HG03103 (cell line): ENCODE results near the gene GMPR.
"Not testable (repeated sequence)": the region's sequence is repeated elsewhere in the genome, so short reads cannot be mapped to it uniquely, and the experiment has no call there.

Experiments used
- ATAC-seq: cut with Tn5 transposase; IDR thresholded peaks from one replicate; pipeline ENCODE4 v1.9.1; 2021; ENCODE audit warnings: low read depth; ENCODE audit not compliant: unreplicated experiment

Gene GMPR

GRCh38 chr6:16224409-16224808 lies 14.0 kb upstream of the GMPR start:
- no peak for ATAC-seq

- not testable (repeated sequence) for ATAC-seq
Observed at GRCh38 chr6:16225062-16225731, 13.2 kb upstream of the GMPR start.

GRCh38 chr6:16226117-16227047 lies 12.0 kb upstream of the GMPR start:
- not testable (repeated sequence) for ATAC-seq

- no peak for ATAC-seq
Observed at GRCh38 chr6:16227048-16227562, 11.3 kb upstream of the GMPR start.

- no peak for ATAC-seq
Observed at GRCh38 chr6:16227605-16228004, 10.8 kb upstream of the GMPR start.

GRCh38 chr6:16228043-16228442 lies 10.3 kb upstream of the GMPR start:
- no peak for ATAC-seq

GRCh38 chr6:16228709-16229665 lies 9.4 kb upstream of the GMPR start:
- ATAC-seq: no peak

GRCh38 chr6:16229700-16230099 lies 8.7 kb upstream of the GMPR start:
- ATAC-seq: no peak

GRCh38 chr6:16230953-16231352 lies 7.4 kb upstream of the GMPR start:
- ATAC-seq: no peak

- no peak for ATAC-seq
Observed at GRCh38 chr6:16232086-16232485, 6.3 kb upstream of the GMPR start.

GRCh38 chr6:16236009-16236501 lies 2.3 kb upstream of the GMPR start:
- ATAC-seq: no peak

- ATAC-seq: peak; percentile 50
Observed at GRCh38 chr6:16236631-16237199, 1.7 kb upstream of the GMPR start.

GRCh38 chr6:16237242-16237641 lies 1.1 kb upstream of the GMPR start:
- ATAC-seq: no peak

- ATAC-seq: no peak
Observed at GRCh38 chr6:16238963-16239797, 793 bp downstream of the GMPR start.

- ATAC-seq: no peak
Observed at GRCh38 chr6:16239798-16240123, 1.4 kb downstream of the GMPR start.

- ATAC-seq: no peak
Observed at GRCh38 chr6:16240589-16241320, 2.4 kb downstream of the GMPR start.

- ATAC-seq: no peak
Observed at GRCh38 chr6:16241321-16241689, 2.9 kb downstream of the GMPR start.

- no peak for ATAC-seq
Observed at GRCh38 chr6:16243055-16243454, 4.7 kb downstream of the GMPR start.

GRCh38 chr6:16243664-16244063 lies 5.3 kb downstream of the GMPR start:
- no peak for ATAC-seq
